Motor neuron (in vitro differentiated cells): ENCODE data around the gene SYT13. TPM values are rescaled to one million over a fixed set of nuclear protein-coding genes. Genes with fewer than 3 reads are reported as not detected.
A peak's percentile ranks its signal among the peaks of the same experiment; 100 is the strongest.

ENCODE experiments used
- ATAC-seq, 8 experiments: fragments of 200-7000 bp; cut with Tn5 transposase; replicated peaks in 6 of 8; 2 replicates each; pipeline ENCODE4 v1.8.0; 2021; ENCODE audit warnings: mild to moderate bottlenecking in 8 of 8, moderate library complexity in 8 of 8
- H3K27ac ChIP-seq, 2 donors: fragments of 250-450 bp; sonication (Bioruptor Pico); 2 replicates each; pipeline ENCODE4 v1.9.0; 2021; ENCODE audit warnings: antibody characterized with exemption in 2 of 2, mild to moderate bottlenecking in 2 of 2, moderate library complexity in 1 of 2
- H3K4me1 ChIP-seq, 2 donors: fragments of 250-450 bp; sonication (Bioruptor Pico); replicated peaks in 1 of 2; 2 replicates each; pipeline ENCODE4 v1.6.1; 2021; ENCODE audit warnings: antibody characterized with exemption in 2 of 2, mild to moderate bottlenecking in 2 of 2, moderate library complexity in 1 of 2
- H3K4me3 ChIP-seq, 5 donors: fragments of 250-450 bp; sonication (Bioruptor Pico); 2 replicates each; pipeline ENCODE4 v1.9.0; 2021; ENCODE audit warnings: antibody characterized with exemption in 5 of 5, mild to moderate bottlenecking in 5 of 5, moderate library complexity in 4 of 5
- WGBS, 10 experiments: fragments of 450-650 bp; shearing (Covaris generic); methylation state at CpG; one replicate each; pipeline ENCODE4 v1.0.0; 2022; 5-methylcytosine and 5-hydroxymethylcytosine counted together
- in situ Hi-C, 9 experiments: fragments of 400-800 bp; cut with MboI; loops; one replicate each; pipeline ENCODE4 v1.15.0; 2021; ENCODE audit warnings: low sequenced_read_pairs in 9 of 9, low pct_unique_long_range_greater_than_20kb in 2 of 9; ENCODE audit not compliant: unreplicated experiment in 9 of 9
- total RNA-seq, 8 experiments: library from RNA; unstranded; fragments of 300-600 nt; gene quantifications; 2 replicates each; pipeline versions ENCODE4 v1.2.3 to v1.2.4, GENCODE V29; 2022

SYT13 gene
- total RNA-seq, 8 experiments from 2014 or later: 9.1 to 54.7 (median 44.8) TPM; not detected in 3

DNA sequence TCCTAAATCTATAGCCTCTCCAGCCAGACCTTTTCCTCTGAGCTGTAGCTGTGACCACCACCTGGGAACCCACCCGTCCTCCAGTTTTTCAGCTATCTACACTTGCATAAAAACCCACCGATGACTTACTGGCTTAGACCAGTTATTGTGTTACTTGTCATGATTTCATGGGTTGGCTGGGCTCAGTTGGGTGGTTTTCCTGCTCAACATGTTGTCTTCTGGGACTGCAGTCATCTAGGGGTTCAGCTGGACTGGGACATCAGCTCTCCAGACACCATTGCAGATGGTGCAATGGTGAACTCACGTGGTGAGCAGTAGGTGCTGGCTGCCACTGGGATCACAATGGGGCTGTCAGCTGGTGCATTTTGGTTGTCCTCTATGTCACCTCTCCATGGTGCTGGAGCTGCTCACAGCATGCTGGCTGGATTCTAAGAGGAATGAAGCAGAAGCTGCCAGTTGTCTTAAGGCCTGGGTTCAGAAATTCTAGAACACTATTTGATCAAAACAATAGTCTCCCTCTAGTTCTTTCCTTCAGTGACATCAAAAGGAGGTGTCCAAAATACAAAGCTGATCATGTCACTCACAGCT is 1.3 kb upstream of the SYT13 start:
- no peak for ATAC-seq
- Histone ChIP-seq H3K4me1 (peaks cover 29 to 56% of the 10 kb centered on the region in 2 donors), H3K27ac (no peak overlapping the region), H3K4me3 (no peak overlapping the region)
- in situ Hi-C loops: loop anchor here in 5 of 9 experiments (25.0 kb wide), 2 partner anchors 175 to 350 kb away; no protein-coding TSS in a partner anchor
- 0 to 100% (median 60%) methylated on average over 1 to 3 of the region's 3 CpGs; no CpG with 5 or more reads in 3 of the 10 experiments for WGBS, 10 experiments

DNA sequence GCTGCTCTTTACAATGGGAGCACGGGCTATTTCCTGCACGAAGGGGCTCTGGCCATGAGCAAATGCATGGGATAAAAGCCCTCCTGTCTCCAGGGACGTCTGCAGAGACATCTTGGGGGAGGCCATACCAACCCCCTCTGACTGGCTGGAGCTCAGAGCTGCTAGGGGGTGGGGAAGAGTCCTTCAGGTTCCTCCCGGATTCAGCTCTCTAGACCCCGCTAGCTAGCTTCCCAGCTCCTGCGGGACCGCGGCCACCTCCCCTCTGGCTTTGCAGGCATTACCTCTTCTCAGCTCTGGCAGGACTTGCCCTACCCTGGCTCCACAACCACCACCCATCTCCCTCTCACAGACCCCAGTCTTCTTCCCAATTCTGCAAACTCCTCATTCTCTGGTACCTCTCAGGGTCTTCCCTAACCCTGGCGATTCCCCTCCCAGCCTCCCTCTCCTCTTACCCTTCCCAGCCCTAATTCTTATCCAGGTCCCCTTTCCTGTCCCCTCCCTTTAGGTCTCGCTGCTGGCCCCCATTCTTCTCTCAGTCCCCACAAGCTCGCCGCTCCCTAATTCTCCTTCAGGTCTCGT is 802 bp downstream of the SYT13 start:
- H3K4me3 ChIP-seq: peak overlapping the region; percentile 61 to 94 (median 78)
- WGBS, 10 experiments: 0 to 40% (median 17%) methylated on average over 1 to 3 of the region's 13 CpGs; no CpG with 5 or more reads in 5 of the 10 experiments
- in situ Hi-C loops: loop anchor here in 5 of 9 experiments (25.0 kb wide), 2 partner anchors 173 to 348 kb away; no protein-coding TSS in a partner anchor
- H3K27ac ChIP-seq: peak overlapping the region; percentile 16 to 51
- peaks cover 41 to 77% of the 10 kb centered on the region in 2 donors for H3K4me1 ChIP-seq
- peak in 5 of 8 experiments; percentile 13 to 36 (median 26) for ATAC-seq

DNA sequence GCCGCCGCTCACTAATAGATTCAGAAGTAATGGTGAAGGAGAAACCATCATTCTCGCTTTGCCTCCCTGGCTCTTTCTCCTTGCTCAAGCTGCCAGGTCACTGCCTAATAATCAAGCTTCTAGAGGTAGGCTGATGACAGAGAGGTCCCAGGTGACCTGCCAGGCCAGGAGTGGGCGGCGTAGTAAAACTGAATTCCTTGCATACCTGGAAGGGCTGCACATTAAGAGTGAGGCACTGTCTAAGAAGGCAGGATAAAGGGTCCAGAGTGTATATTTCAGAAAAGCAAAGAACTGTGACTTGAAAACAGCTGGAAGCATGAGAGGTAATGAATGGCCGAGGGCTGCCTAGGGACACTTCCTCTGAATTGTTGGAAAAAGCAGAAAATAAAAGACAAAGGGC is 4.1 kb downstream of the SYT13 start:
- ATAC-seq: peak in 1 of 8 experiments; percentile 3
- in situ Hi-C loops: loop anchor here in 5 of 9 experiments (25.0 kb wide), 2 partner anchors 170 to 345 kb away; no protein-coding TSS in a partner anchor
- Histone ChIP-seq H3K4me3 (no peak overlapping the region), H3K4me1 (peaks cover 27 to 65% of the 10 kb centered on the region in 2 donors), H3K27ac (peak overlapping the region in 1 of 2 donors; percentile 46)
- 8 to 80% (median 71%) methylated on average over 1 to 5 of the region's 6 CpGs; no CpG with 5 or more reads in 3 of the 10 experiments for WGBS, 10 experiments

DNA sequence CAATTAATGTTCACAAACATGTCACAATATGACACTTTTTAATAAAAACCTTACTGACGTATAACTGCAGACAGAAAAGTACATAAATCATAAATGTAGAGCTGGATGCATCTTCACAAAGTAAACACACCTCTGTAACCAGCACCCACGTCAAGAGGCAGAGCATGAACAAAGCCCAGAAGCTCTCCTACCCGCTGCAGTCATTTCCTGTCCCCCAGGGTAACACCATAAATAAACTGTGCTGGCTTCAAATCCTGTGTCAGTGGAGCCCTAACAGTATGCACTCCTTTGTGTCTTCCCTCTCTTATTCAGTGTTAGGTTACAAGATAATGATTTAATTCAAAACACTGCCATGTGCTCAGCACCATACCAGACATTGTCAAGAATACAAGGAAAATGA is 5.7 kb downstream of the SYT13 start:
- H3K4me3 ChIP-seq: no peak overlapping the region
- 0 to 89% (median 72%) methylated on average over 1 to 3 of the region's 3 CpGs; no CpG with 5 or more reads in 4 of the 10 experiments for WGBS, 10 experiments
- peak overlapping the region in 1 of 2 donors; percentile 49 for H3K27ac ChIP-seq
- in situ Hi-C loops: loop anchor here in 5 of 9 experiments (25.0 kb wide), 2 partner anchors 168 to 343 kb away; no protein-coding TSS in a partner anchor
- peaks cover 23 to 61% of the 10 kb centered on the region in 2 donors for H3K4me1 ChIP-seq
- ATAC-seq: peak in 1 of 8 experiments; percentile 18

DNA sequence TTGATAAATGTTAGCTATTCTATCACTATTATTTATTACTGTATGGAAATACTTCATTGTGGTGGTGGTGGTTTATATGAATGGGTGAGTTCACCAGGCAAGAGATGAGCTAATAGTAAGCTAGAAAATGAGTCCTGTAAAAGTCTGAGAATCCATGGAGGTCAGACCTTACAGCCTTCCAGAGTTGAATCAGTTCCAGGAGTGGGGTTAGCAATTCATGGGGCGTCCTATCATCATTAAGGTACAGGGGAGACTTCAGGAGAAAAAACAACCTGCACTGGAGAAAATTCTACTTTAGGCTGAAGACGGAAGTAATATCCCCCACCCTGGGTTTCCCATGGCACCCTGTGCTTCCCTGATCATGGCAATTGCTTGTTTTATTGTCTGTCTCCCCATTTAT is 6.5 kb downstream of the SYT13 start:
- Histone ChIP-seq H3K27ac (no peak overlapping the region), H3K4me3 (no peak overlapping the region), H3K4me1 (peaks cover 20 to 54% of the 10 kb centered on the region in 2 donors)
- ATAC-seq: no peak
- in situ Hi-C loops: loop anchor here in 5 of 9 experiments (25.0 kb wide), 2 partner anchors 167 to 342 kb away; no protein-coding TSS in a partner anchor
- 21 to 100% (median 57%) methylated on average over 1 to 2 of the region's 2 CpGs; no CpG with 5 or more reads in 2 of the 10 experiments for WGBS, 10 experiments

- peak; percentile 20 to 100 (median 40) for ATAC-seq
- H3K4me3 ChIP-seq: no peak overlapping the region
- 0 to 78% (median 70%) methylated on average over 1 to 4 of the region's 4 CpGs; no CpG with 5 or more reads in 3 of the 10 experiments for WGBS, 10 experiments
- H3K27ac ChIP-seq: no peak overlapping the region
- in situ Hi-C loops: loop anchor here in 5 of 9 experiments (25.0 kb wide), 2 partner anchors 166 to 341 kb away; no protein-coding TSS in a partner anchor
- H3K4me1 ChIP-seq: peaks cover 16 to 45% of the 10 kb centered on the region in 2 donors
Observed at GRCh38 chr11:45278714-45279113, 7.4 kb downstream of the SYT13 start.

DNA sequence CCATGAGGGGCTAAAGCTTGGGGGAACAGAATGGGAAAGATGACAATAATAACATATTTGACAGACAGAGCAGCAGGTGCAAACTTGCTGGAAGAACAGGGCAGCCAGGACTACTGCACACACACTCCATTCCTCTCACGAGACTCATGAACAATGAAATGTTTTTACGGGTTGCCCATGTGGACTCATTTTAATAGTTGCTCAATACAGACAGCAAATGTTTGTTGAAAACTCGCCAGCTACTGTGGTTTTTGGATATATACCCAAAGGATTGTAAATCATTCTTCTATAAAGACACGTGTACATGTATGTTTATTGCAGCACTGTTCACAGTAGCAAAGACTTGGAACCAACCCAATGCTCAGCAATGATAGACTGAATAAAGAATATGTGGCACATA is 10.3 kb downstream of the SYT13 start:
- in situ Hi-C loops: loop anchor here in 5 of 9 experiments (25.0 kb wide), 2 partner anchors 164 to 339 kb away; no protein-coding TSS in a partner anchor
- 0 to 100% (median 51%) methylated on average over 1 to 3 of the region's 4 CpGs; no CpG with 5 or more reads in 2 of the 10 experiments for WGBS, 10 experiments
- no peak overlapping the region for H3K4me3 ChIP-seq
- peaks cover 3 to 16% of the 10 kb centered on the region in 2 donors for H3K4me1 ChIP-seq
- no peak for ATAC-seq
- H3K27ac ChIP-seq: no peak overlapping the region

DNA sequence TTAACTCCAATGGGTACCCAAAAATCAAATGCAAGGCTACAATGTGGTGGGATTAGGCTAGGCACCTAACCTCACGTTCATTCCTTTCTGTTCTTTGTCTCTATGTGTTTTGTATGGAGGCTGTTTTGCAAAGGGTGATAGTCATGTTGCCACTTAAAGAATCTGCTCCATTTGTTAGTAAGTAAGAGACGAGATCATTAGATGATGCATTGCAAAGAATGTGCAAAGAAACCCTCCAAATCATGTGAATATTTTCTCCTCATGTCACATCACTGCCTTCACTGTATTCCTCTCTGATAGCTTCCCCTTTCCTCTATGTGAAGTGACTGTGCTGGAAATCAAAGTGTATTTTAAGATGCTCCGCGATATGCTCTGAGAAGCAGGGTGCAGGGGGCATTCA is 11.9 kb downstream of the SYT13 start:
- Histone ChIP-seq H3K4me1 (peaks cover 0 to 5% of the 10 kb centered on the region in 2 donors), H3K27ac (no peak overlapping the region), H3K4me3 (no peak overlapping the region)
- in situ Hi-C loops: no loop called here
- no peak for ATAC-seq
- WGBS, 10 experiments: 13 to 90% (median 45%) methylated on average over 1 to 4 of the region's 4 CpGs

DNA sequence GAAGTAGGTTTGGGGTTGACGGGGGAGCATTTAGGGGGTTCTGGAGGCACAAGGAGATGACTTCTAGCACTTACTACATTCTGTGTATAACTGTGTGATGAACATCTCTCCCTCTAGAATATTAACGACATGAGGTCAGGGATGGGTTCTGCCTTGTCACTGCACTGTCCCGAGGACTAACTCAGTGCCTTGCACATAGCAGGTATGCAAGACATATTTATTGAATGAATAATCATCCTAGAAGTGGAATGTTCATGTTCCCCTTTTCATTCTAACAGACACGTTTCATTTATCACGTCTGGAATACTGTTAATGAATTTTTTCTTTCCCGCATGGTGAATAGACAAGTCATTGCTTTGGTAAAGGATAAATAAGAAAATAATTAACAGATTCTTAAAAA is 12.6 kb downstream of the SYT13 start:
- WGBS, 10 experiments: 0 to 92% (median 66%) methylated on average over 1 to 5 of the region's 6 CpGs; no CpG with 5 or more reads in 4 of the 10 experiments
- no peak overlapping the region for H3K27ac ChIP-seq
- ATAC-seq: no peak
- H3K4me1 ChIP-seq: peaks cover 0 to 5% of the 10 kb centered on the region in 2 donors
- in situ Hi-C loops: no loop called here
- no peak overlapping the region for H3K4me3 ChIP-seq

DNA sequence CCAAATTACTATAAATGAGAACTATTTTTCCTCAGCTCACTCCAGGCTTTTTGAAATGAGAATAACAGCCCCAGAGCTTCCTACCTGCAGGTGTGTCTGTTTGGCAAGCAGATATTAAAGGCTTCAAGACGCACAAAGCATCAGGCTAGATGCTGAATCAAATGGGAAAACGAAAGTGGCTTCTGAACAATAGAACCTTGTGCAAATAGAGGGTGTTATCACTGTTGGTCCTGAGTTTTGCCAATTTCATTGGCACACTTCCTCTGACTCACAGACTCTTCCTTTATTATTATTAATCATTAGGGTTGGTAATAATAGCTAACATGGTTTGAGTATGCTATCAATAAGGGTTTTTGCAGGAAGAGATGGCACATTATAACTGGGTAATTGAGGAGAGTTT is 13.4 kb downstream of the SYT13 start:
- 0 to 78% (median 60%) methylated on average over 1 to 2 of the region's 2 CpGs; no CpG with 5 or more reads in 1 of the 10 experiments for WGBS, 10 experiments
- no peak overlapping the region for H3K4me3 ChIP-seq
- H3K27ac ChIP-seq: no peak overlapping the region
- H3K4me1 ChIP-seq: peaks cover 3 to 6% of the 10 kb centered on the region in 2 donors
- in situ Hi-C loops: no loop called here
- ATAC-seq: no peak

GRCh38 chr11:45270946-45271716 is 15.0 kb downstream of the SYT13 start:
- H3K4me1 ChIP-seq: peaks cover 6 to 11% of the 10 kb centered on the region in 2 donors
- no peak overlapping the region for H3K27ac ChIP-seq
- ATAC-seq: no peak
- H3K4me3 ChIP-seq: no peak overlapping the region
- in situ Hi-C loops: no loop called here
- WGBS, 10 experiments: 0 to 86% (median 55%) methylated on average over 1 to 4 of the region's 4 CpGs; no CpG with 5 or more reads in 1 of the 10 experiments

DNA sequence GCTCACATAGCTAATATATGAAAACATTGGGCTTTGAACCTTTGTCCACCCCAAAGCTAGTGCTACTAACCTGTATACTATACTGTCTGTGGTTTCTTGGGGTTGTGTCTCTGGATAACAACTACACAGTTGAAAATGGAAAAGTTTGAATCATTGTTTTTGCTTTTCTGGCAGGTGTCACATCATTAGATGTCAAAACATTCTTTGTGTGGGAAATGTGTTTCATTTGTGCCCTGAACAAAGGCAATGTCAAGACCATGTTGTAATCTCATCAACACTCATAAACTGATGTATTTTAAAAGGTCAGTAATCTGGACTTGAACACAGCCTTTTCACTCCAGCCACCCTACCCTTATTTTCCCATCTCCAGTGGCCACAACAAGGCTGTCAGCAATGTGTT is 16.5 kb downstream of the SYT13 start:
- H3K4me3 ChIP-seq: no peak overlapping the region
- H3K4me1 ChIP-seq: peaks cover 6 to 11% of the 10 kb centered on the region in 2 donors
- no peak overlapping the region for H3K27ac ChIP-seq
- in situ Hi-C loops: no loop called here
- no peak for ATAC-seq
